Coronary artery (tissue), 2 donors: ENCODE results near the gene LAMA5.

Source experiments
- DNase-seq: peaks from one replicate; pipeline ENCODE4 v3.0.0-alpha.2; 2017; ENCODE audit warnings: low spot score
- H3K27ac ChIP-seq, 2 donors: fragments of 200-600 bp; sonication (generic); one replicate each; pipeline ENCODE4 v1.5.1; 2016 to 2019
- H3K4me3 ChIP-seq: fragments of 200-600 bp; sonication (generic); 2 replicates; pipeline ENCODE4 v1.5.1; 2016; ENCODE audit warnings: mild to moderate bottlenecking, moderate library complexity
- TF ChIP-seq, protein P1 (sequence below): fragments of 200-600 bp; sonication (generic); IDR thresholded peaks from one replicate; pipeline ENCODE4 v1.5.1; 2019; ENCODE audit warnings: antibody characterized with exemption

LAMA5 gene

DNA sequence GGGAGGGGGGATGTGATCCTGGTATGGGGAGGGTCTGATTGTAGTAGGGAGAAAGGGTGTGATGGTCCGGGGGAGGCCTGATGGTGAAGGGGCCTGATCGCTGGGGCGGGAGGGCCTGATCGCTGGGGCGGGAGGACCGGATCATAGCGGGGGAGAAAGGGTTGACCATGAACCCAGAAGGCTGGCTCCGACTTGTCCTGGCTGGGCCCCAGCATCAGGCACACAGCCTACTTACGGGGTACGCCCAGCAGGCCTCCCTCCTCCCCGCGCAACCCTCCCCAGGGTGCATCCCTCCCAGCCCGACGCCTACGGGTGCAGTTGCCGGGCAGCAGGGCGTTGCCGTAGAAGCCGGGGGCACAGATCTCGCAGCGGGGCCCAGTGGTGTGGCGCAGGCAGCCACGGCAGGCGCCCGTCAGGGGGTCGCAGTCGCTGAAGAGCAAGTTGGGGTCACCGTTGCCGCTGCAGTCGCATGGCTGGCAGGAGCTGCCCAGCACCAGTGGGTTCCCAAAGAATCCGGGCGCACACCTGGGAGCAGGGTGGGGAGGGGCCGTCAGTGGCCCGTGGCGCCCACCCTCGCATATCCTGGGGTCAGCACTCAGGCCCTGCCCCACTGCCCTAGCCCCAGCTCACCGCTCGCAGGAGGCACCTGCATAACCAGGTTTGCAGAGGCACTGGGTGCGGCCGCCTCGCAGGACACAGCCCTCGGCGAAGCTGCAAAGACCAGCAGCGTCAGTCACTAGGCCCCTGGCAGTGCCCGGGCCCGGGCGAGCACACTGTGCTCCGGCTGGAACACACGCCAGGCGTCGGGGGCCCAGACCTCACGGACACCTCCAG lies 43.7 kb downstream of the LAMA5 start:
- no peak overlapping the region for H3K27ac ChIP-seq
- no peak overlapping the region for H3K4me3 ChIP-seq
- DNase-seq: no peak
- TF ChIP-seq, protein P1, sequence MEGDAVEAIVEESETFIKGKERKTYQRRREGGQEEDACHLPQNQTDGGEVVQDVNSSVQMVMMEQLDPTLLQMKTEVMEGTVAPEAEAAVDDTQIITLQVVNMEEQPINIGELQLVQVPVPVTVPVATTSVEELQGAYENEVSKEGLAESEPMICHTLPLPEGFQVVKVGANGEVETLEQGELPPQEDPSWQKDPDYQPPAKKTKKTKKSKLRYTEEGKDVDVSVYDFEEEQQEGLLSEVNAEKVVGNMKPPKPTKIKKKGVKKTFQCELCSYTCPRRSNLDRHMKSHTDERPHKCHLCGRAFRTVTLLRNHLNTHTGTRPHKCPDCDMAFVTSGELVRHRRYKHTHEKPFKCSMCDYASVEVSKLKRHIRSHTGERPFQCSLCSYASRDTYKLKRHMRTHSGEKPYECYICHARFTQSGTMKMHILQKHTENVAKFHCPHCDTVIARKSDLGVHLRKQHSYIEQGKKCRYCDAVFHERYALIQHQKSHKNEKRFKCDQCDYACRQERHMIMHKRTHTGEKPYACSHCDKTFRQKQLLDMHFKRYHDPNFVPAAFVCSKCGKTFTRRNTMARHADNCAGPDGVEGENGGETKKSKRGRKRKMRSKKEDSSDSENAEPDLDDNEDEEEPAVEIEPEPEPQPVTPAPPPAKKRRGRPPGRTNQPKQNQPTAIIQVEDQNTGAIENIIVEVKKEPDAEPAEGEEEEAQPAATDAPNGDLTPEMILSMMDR: no peak

DNA sequence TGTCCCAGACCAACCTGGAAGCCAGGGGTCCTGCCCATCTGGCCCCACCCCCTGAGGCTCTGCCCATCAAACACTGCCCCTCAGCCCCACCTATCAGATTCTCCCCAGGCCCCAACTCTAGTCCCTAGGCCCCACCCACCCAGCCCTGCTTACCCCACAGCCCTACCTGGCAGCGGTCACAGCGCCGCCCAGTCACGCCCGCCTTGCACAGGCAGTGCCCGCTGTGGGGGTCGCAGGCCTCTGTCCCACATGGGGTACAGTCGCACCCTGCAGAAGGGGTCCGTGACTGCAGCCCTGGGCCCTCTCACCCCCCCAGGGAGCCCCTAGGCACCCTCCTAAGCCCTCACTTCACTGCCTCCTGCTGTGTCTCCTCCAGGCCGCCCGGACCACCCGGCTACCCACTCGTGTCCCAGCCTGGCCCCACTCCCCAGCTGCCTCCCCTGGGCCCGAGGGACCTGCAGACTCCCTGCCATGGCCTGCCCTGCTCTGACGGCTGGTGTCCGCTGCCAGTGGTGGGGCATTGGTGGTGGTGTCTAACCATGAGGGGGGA lies 44.5 kb downstream of the LAMA5 start:
- TF ChIP-seq, protein P1: no peak
- no peak for DNase-seq
- Histone ChIP-seq H3K27ac (peak overlapping the region in 1 of 2 donors; percentile 11), H3K4me3 (no peak overlapping the region)

DNA sequence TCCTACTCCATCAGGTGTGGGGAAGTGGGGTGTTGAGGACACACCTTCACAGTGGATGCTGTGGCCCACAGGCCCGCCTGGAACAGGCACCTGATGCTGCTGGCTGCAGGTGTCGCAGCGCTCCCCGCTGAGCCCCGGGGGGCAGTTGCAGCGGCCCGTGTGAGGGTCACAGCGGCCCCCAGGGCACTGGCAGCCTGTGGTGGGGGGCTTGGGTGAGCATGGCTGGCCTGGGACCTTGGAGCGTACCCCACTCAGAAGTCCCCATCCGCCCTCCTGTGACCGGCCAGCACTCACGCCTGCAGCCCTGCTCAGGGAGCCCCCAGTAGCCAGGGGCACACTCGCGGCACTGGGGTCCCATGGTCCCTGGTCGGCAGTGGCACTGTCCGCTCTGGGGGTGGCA lies 45.1 kb downstream of the LAMA5 start:
- TF ChIP-seq, protein P1: no peak
- Histone ChIP-seq H3K27ac (peak overlapping the region in 1 of 2 donors; percentile 73), H3K4me3 (no peak overlapping the region)
- no peak for DNase-seq

DNA sequence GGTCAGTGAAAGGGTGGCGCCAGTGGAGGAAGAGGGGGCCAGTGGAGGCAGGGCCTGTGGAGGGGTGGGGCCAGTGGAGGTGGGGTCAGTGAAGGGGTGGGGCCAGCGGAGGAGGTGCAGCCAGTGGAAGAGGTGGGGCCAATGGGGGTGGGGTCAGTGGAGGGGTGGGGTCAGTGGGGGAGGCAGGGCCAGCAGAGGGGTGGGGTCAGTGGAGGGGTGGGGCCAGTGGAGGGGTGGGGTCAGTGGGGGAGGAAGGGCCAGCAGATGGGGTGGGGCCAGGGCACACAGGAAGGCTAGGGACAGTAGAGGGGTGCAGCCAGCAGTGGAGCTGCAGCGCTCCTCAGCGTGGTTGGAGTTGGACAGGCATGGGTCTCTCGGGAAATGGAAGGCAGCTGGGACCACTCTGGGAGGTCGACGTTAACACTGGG lies 45.6 kb downstream of the LAMA5 start:
- H3K27ac ChIP-seq: peak overlapping the region in 1 of 2 donors; percentile 73
- no peak overlapping the region for H3K4me3 ChIP-seq
- no peak for DNase-seq
- TF ChIP-seq, protein P1: no peak

DNA sequence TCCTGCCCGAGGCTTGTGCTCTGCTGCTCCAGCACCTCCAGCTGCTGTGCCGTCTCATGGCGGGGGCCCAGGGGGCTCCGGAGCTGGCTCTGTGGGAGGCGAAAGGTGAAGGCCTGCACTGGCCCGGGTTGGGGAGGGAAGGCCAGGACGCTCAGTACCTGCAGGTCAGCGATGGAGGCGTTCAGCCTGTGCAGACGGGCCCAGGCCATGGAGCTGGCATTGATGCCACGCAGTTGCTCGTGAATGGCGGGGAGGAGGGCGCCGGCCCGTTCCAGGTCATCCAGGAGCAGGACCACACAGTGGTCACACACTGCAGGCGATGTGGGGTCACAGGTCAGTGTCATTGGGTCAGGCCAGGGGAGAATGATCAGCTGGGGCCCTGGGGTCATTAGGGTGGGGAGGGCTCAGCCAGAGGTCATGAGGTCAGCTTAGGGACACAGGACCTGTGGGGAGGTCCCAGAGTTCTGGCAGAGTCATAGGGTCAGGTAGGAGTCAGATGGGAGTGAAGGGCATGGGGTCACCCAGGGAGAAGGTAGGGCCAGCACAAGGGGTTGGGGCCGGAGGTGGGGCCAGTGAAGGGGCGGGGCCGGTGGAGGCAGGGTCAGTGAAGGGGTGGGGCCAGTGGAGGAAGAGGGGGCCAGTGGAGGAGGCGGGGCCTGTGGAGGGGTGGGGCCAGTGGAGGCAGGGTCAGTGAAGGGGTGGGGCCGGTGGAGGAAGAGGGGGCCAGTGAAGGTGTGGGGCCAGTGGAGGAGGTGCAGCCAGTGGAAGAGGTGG lies 46.3 kb downstream of the LAMA5 start:
- TF ChIP-seq, protein P1: no peak
- peak overlapping the region in 1 of 2 donors; percentile 73 for H3K27ac ChIP-seq
- no peak overlapping the region for H3K4me3 ChIP-seq
- DNase-seq: no peak

DNA sequence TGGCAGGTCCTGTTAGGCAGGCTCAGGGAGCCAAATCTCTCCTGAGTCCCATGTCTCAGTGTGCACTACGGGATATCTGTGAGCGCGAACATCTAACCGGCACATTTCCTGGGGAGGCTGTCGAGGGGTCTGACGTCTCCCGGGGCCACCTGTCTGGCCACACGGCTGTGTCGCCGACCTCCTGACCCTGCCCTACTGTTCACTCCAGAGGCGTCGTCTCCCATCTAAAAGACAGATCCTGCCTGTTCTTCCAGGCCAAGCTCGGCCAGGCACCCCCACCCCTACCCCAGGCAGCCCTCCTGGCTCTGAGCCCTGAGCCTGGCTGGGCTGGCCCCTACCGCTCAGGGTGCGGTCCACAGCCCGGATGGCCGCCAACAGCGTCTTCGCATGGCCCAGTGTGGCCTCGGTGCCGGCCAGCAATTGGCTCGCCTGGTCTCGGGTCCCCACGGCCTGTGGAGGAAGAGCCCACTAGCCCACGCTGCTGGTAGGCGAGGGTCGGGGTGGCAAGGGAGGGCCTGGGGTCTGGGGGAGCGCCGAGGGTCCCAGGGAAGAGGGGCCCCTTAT lies 47.7 kb downstream of the LAMA5 start:
- TF ChIP-seq, protein P1: no peak
- no peak for DNase-seq
- Histone ChIP-seq H3K27ac (peak overlapping the region in 1 of 2 donors; percentile 28), H3K4me3 (no peak overlapping the region)
